T-cell (primary cell): Measurements from ENCODE around the gene KCNJ8. TPM values are rescaled to one million over a fixed set of nuclear protein-coding genes. Genes with fewer than 3 reads are reported as not detected.

ENCODE experiments used
- ATAC-seq, 4 experiments: fragments of 200-7000 bp in 3 of 4; fragments of 150-1000 bp in 1 of 4; cut with Tn5 transposase; replicated peaks in 1 of 4; 1 replicate in 3 of 4; 2 replicates in 1 of 4; pipeline ENCODE4 v1.10.0; 2021; ENCODE audit warnings: moderate library complexity in 3 of 4, mild to moderate bottlenecking in 2 of 4, moderate number of reproducible peaks in 1 of 4
- CTCF ChIA-PET, 2 donors: fragments of 300-600 bp; sonication (Branson Sonifier 250); formaldehyde crosslinking; loops; one replicate each; lab custom pipeline; 2022; ENCODE audit warnings: antibody characterized with exemption in 2 of 2; lab: Charles Lee
- POLR2A ChIA-PET, 2 donors: fragments of 300-600 bp; sonication (Branson Sonifier 250); formaldehyde crosslinking; loops; one replicate each; lab custom pipeline; 2022; ENCODE audit warnings: antibody characterized with exemption in 2 of 2; lab: Charles Lee
- DNase-seq, 35 experiments: peaks; one replicate each; pipeline versions ENCODE4 v3.0.0 to v3.0.0-alpha.2; 2013 to 2023
- H3K27ac ChIP-seq: one replicate; pipeline ENCODE4 v1.5.1; 2013; ENCODE audit warnings: low read length
- H3K27me3 ChIP-seq, 2 experiments: replicated peaks in 1 of 2; 1 replicate in 1 of 2; 2 replicates in 1 of 2; pipeline versions ENCODE4 v1.6.1 to v1.7.0; 2013; ENCODE audit warnings: low read length in 1 of 2, mixed read lengths in 1 of 2; ENCODE audit not compliant: control insufficient read depth in 2 of 2, insufficient read depth in 2 of 2; ENCODE audit errors: extremely low read depth in 1 of 2
- H3K36me3 ChIP-seq, 2 donors: 1 replicate in 1 of 2; 2 replicates in 1 of 2; pipeline versions ENCODE4 v1.6.1 to v1.7.0; 2013; ENCODE audit warnings: low read length in 1 of 2; ENCODE audit not compliant: control insufficient read depth in 2 of 2, insufficient read depth in 1 of 2; ENCODE audit errors: extremely low read depth in 1 of 2
- H3K4me1 ChIP-seq, 2 experiments: 1 replicate in 1 of 2; 2 replicates in 1 of 2; pipeline versions ENCODE4 v1.6.1 to v1.7.0; 2013; ENCODE audit warnings: low read length in 2 of 2, mixed read lengths in 1 of 2; ENCODE audit not compliant: insufficient read depth in 2 of 2, control insufficient read depth in 1 of 2; ENCODE audit errors: extremely low read depth in 1 of 2
- H3K4me3 ChIP-seq, 2 donors: 1 replicate in 1 of 2; 2 replicates in 1 of 2; pipeline versions ENCODE4 v1.5.1 to v1.7.0; 2013; ENCODE audit warnings: mild to moderate bottlenecking in 2 of 2, low read length in 1 of 2, moderate library complexity in 1 of 2; ENCODE audit not compliant: control insufficient read depth in 1 of 2; ENCODE audit errors: extremely low read depth in 1 of 2
- H3K9me3 ChIP-seq: 2 replicates; pipeline ENCODE4 v1.7.0; 2013
- H3K27ac Mint-ChIP-seq, 2 donors: one replicate each; pipeline ENCODE4 v1.8.0; 2020 to 2021; ENCODE audit warnings: mild to moderate bottlenecking in 2 of 2, mixed read lengths in 2 of 2
- H3K27me3 Mint-ChIP-seq, 2 donors: one replicate each; pipeline ENCODE4 v1.8.0; 2021 to 2022; ENCODE audit warnings: mixed read lengths in 2 of 2
- H3K36me3 Mint-ChIP-seq: one replicate; pipeline ENCODE4 v1.8.0; 2021; ENCODE audit warnings: mixed read lengths
- H3K4me1 Mint-ChIP-seq, 3 donors: one replicate each; pipeline ENCODE4 v1.8.0; 2020 to 2022; ENCODE audit warnings: mixed read lengths in 3 of 3, mild to moderate bottlenecking in 1 of 3
- H3K4me3 Mint-ChIP-seq, 3 donors: one replicate each; pipeline ENCODE4 v1.8.0; 2020 to 2022; ENCODE audit warnings: mild to moderate bottlenecking in 3 of 3, mixed read lengths in 3 of 3, moderate library complexity in 3 of 3
- H3K9me3 Mint-ChIP-seq, 3 donors: one replicate each; pipeline ENCODE4 v1.8.0; 2020 to 2022; ENCODE audit warnings: mixed read lengths in 3 of 3
- WGBS: methylation state at CpG from one replicate; pipeline ENCODE4 v1.1.5; 2013; ENCODE audit warnings: missing lambda C conversion rate; ENCODE audit not compliant: insufficient coverage; 5-methylcytosine and 5-hydroxymethylcytosine counted together
- total RNA-seq, 35 experiments: library from RNA in 6 of 35; stranded (reverse) in 6 of 35; fragments of 120-200 nt in 1 of 35; gene quantifications; one replicate each; pipeline versions ENCODE4 v1.2.1 to v1.2.4 and lab custom pipeline; 2013 to 2026

The KCNJ8 gene
- total RNA-seq, 5 donors from 2014 or later (not counting 1 experiment from before 2014, with no cell fraction given) = 0.41 TPM; not detected in 4

DNA sequence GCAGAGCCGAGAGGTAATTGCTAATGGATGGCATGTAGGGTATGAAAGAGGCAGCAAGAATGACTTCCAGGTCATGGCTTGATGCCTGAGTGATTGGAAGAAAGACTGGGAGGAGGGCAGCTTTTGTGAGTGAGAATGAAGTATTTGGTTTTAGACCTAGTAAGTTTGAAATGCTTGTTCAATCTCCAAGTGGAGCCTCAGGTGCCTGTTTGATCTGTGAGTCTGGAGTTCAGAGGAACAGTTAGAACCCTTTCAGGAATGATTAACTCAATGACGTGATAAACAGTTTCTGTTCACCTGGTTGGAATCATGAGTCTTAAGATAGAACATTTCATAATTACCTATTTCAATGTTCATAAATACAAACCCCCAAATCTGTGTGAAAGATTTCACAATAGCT, 10.4 kb downstream of the KCNJ8 start:
- no peaks in the 10 kb centered on the region for H3K36me3 ChIP-seq
- Mint-ChIP-seq H3K27me3 (peaks cover 0 to 4% of the 10 kb centered on the region in 2 donors), H3K4me3 (no peak overlapping the region), H3K9me3 (no peaks in the 10 kb centered on the region), H3K36me3 (no peaks in the 10 kb centered on the region), H3K4me1 (no peaks in the 10 kb centered on the region), H3K27ac (no peak overlapping the region)
- no peak for ATAC-seq
- DNase-seq = no peak
- POLR2A ChIA-PET = no interaction called here
- no peaks in the 10 kb centered on the region for H3K9me3 ChIP-seq
- H3K4me1 ChIP-seq = no peaks in the 10 kb centered on the region
- 83% methylated on average over 1 of the region's 2 CpGs for WGBS
- H3K27me3 ChIP-seq = peaks cover 0 to 5% of the 10 kb centered on the region in 2 experiments
- CTCF ChIA-PET = no interaction called here
- H3K4me3 ChIP-seq = no peak overlapping the region
- H3K27ac ChIP-seq = no peak overlapping the region

DNA sequence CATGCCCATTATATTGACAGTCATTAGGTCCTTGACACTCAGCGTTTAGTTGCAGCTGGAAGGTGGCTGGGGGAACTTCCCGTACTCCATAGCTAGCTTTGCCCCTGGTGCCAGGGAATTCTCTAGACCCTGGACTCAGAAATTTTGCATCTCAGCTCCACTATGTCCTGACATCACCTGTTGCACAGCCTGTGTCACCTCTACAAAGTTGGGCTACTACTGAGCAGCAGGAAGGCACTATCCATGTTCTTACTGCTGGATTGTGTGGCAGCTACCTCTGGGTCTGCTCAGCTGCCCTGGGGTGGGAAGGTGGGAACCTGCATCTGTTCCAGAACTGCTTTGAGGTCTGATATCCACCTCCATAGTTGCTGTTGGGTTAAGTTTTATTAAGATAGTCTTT, 11.0 kb downstream of the KCNJ8 start:
- H3K9me3 Mint-ChIP-seq = no peaks in the 10 kb centered on the region
- DNase-seq (no peak), ATAC-seq (no peak)
- Histone ChIP-seq H3K4me1 (no peaks in the 10 kb centered on the region), H3K27ac (no peak overlapping the region), H3K4me3 (no peak overlapping the region), H3K9me3 (no peaks in the 10 kb centered on the region), H3K27me3 (peaks cover 0 to 5% of the 10 kb centered on the region in 2 experiments), H3K36me3 (no peaks in the 10 kb centered on the region)
- CTCF ChIA-PET = no interaction called here
- POLR2A ChIA-PET = no interaction called here
- H3K36me3 Mint-ChIP-seq = no peaks in the 10 kb centered on the region
- H3K4me1 Mint-ChIP-seq = no peaks in the 10 kb centered on the region
- H3K27ac Mint-ChIP-seq = no peak overlapping the region
- H3K27me3 Mint-ChIP-seq = peaks cover 0 to 4% of the 10 kb centered on the region in 2 donors
- H3K4me3 Mint-ChIP-seq = no peak overlapping the region
- WGBS = 74% methylated on average over 2 of the region's 2 CpGs

DNA sequence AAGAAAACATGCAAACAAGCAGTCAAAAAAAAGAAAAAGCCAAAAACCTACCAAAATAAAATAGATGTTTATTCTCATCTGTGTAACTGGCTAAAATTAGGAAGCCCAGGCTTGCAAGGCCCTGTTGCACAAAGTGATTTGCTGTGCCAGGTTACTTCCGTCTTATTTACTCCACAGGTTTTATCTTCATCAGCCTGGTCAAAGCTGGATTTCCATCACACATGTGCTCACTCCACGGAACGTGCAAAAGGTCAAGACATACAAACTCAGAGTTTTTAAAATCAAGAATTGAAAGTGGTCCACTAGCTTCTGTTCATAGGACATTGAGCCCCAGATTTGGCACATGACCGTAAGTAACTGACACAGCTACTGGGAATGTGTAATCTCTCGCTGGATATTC, 14.8 kb downstream of the KCNJ8 start:
- DNase-seq (no peak), ATAC-seq (no peak)
- Mint-ChIP-seq H3K27ac (no peak overlapping the region), H3K27me3 (peaks cover 1 to 9% of the 10 kb centered on the region in 2 donors), H3K36me3 (no peaks in the 10 kb centered on the region), H3K4me1 (no peaks in the 10 kb centered on the region), H3K9me3 (no peaks in the 10 kb centered on the region), H3K4me3 (no peak overlapping the region)
- POLR2A ChIA-PET = no interaction called here
- Histone ChIP-seq H3K9me3 (no peaks in the 10 kb centered on the region), H3K27me3 (peaks cover 0 to 3% of the 10 kb centered on the region in 2 experiments), H3K4me3 (no peak overlapping the region), H3K27ac (no peak overlapping the region), H3K4me1 (no peaks in the 10 kb centered on the region), H3K36me3 (no peaks in the 10 kb centered on the region)
- WGBS = 100% methylated on average over 1 of the region's 5 CpGs
- CTCF ChIA-PET = no interaction called here

DNA sequence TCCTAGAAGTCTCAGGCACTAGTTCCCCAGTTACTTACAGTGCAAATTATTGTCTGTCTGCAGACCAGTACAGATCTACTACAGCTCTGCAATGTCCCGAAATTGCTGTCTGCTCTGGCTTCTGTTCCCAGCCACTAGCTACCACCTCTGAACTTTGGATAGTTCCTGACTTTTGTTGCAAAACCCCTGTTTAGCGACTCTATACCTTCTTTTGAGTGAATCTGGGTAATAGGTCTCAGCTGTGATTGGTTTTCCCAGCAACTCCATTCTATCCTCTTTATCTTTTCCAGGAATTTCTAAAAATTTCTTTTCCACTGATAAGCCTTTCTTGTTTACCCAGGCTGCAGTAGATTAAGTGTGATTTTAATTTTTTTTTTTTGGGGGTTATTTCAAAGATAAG, 16.8 kb downstream of the KCNJ8 start:
- Mint-ChIP-seq H3K4me3 (no peak overlapping the region), H3K27ac (no peak overlapping the region), H3K4me1 (no peaks in the 10 kb centered on the region), H3K36me3 (no peaks in the 10 kb centered on the region), H3K27me3 (peaks cover 4 to 6% of the 10 kb centered on the region in 2 donors), H3K9me3 (no peaks in the 10 kb centered on the region)
- H3K4me1 ChIP-seq = no peaks in the 10 kb centered on the region
- no peaks in the 10 kb centered on the region for H3K27me3 ChIP-seq
- ChIA-PET CTCF (no interaction called here), POLR2A (interaction anchor here in 1 of 2 donors (0.6 kb wide), 1 partner anchor 238 kb away, joined by 4 read pairs; no protein-coding TSS in a partner anchor)
- no peak overlapping the region for H3K4me3 ChIP-seq
- no peaks in the 10 kb centered on the region for H3K36me3 ChIP-seq
- ATAC-seq = no peak
- H3K27ac ChIP-seq = no peak overlapping the region
- H3K9me3 ChIP-seq = no peaks in the 10 kb centered on the region
- 100% methylated on average over 1 of the region's 2 CpGs for WGBS
- DNase-seq = no peak

DNA sequence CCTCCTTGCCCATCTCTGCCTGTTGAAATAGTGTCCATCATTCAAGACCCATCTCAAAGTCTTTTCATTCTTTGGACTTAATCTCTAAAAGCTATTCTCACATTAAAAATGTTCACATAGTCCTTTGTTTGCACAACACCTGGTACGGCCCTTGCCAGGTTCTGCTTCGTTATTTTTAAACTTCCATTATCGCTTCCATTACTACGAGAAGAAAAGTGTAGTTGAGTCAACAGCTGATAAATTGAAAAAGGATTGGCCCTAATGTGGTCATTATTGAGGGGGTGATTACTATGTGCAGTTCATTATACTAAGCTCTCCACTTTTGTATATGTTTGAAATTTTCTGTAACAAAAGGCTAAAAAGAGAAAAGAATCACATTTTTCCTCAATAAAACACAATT, 17.8 kb downstream of the KCNJ8 start:
- no CpG with 5 or more reads among the region's 4 CpGs for WGBS
- H3K4me3 Mint-ChIP-seq = no peak overlapping the region
- ChIA-PET CTCF (no interaction called here), POLR2A (no interaction called here)
- H3K9me3 Mint-ChIP-seq = no peaks in the 10 kb centered on the region
- H3K27me3 ChIP-seq = no peaks in the 10 kb centered on the region
- H3K27me3 Mint-ChIP-seq = peaks cover 4 to 6% of the 10 kb centered on the region in 2 donors
- H3K27ac ChIP-seq = no peak overlapping the region
- H3K27ac Mint-ChIP-seq = no peak overlapping the region
- no peaks in the 10 kb centered on the region for H3K4me1 Mint-ChIP-seq
- H3K4me3 ChIP-seq = no peak overlapping the region
- no peaks in the 10 kb centered on the region for H3K36me3 Mint-ChIP-seq
- H3K36me3 ChIP-seq = no peaks in the 10 kb centered on the region
- ATAC-seq (no peak), DNase-seq (no peak)
- H3K4me1 ChIP-seq = no peaks in the 10 kb centered on the region
- H3K9me3 ChIP-seq = no peaks in the 10 kb centered on the region

DNA sequence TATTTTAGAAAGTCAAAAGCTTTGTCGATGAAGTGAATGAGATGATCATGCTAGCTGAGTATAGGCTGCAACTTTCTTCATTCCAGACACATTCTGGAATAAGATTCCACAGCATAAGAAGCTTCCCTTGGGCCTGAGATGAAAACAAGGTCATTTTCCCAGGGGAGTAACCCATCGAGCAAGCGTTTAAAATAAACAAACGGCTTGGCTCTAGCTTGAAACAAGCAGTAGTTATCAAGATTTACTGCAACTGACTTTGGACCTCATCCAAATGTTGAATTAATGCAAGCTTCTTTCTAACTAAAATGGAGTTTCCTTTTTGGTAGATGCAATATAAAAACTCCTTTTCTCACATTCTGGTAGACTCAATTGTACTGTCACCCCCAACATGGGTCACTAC, 23.0 kb downstream of the KCNJ8 start:
- no peaks in the 10 kb centered on the region for H3K4me1 Mint-ChIP-seq
- H3K4me1 ChIP-seq = no peaks in the 10 kb centered on the region
- ChIA-PET CTCF (interaction anchor here in 1 of 2 donors (0.6 kb wide), 1 partner anchor 45 kb away, joined by 4 read pairs; no protein-coding TSS in a partner anchor), POLR2A (no interaction called here)
- H3K4me3 Mint-ChIP-seq = no peak overlapping the region
- H3K9me3 Mint-ChIP-seq = no peaks in the 10 kb centered on the region
- H3K36me3 Mint-ChIP-seq = no peaks in the 10 kb centered on the region
- no peak overlapping the region for H3K27ac ChIP-seq
- no peak overlapping the region for H3K4me3 ChIP-seq
- ATAC-seq = no peak
- H3K27ac Mint-ChIP-seq = no peak overlapping the region
- peaks cover 22% of the 10 kb centered on the region in 2 donors for H3K27me3 Mint-ChIP-seq
- no peaks in the 10 kb centered on the region for H3K36me3 ChIP-seq
- H3K9me3 ChIP-seq = no peaks in the 10 kb centered on the region
- DNase-seq = no peak
- no CpG with 5 or more reads among the region's 4 CpGs for WGBS
- no peaks in the 10 kb centered on the region for H3K27me3 ChIP-seq

DNA sequence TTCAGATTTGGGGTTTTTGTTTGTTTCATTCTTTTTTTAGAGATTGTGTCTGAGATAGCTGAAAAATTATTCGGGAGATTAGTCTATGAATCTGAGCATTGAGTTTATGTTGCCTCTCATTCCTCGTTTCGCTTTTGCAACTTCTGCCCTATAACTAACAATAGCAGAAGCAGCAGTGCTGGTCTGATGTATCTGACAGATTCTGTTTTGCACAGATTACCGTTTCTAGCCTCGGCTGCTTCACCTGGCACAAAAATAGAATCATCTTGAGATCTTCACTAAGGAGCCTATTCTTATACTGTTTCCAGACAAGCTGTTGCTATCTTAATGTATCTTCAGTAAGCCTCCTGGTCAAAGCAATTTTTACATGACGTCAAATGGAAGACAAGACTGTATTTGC, 29.2 kb downstream of the KCNJ8 start:
- Mint-ChIP-seq H3K4me3 (no peak overlapping the region), H3K9me3 (peaks cover 3 to 6% (median 4%) of the 10 kb centered on the region in 3 donors), H3K27ac (no peak overlapping the region), H3K27me3 (peaks cover 31 to 39% of the 10 kb centered on the region in 2 donors), H3K36me3 (peaks cover 6% of the 10 kb centered on the region), H3K4me1 (no peaks in the 10 kb centered on the region)
- Histone ChIP-seq H3K27me3 (no peaks in the 10 kb centered on the region), H3K4me1 (no peaks in the 10 kb centered on the region), H3K4me3 (no peak overlapping the region), H3K36me3 (no peaks in the 10 kb centered on the region), H3K27ac (no peak overlapping the region), H3K9me3 (no peaks in the 10 kb centered on the region)
- ATAC-seq (no peak), DNase-seq (no peak)
- ChIA-PET CTCF (no interaction called here), POLR2A (no interaction called here)
- WGBS = 74% methylated on average over 3 of the region's 6 CpGs
